Trophoblast cell (in vitro differentiated cells and primary cell): ENCODE measurements around the gene COPS2.
A peak's percentile ranks its signal among the peaks of the same experiment; 100 is the strongest.

ENCODE experiments used
- DNase-seq, 2 donors: peaks; one replicate each; pipeline ENCODE4 v3.0.0-alpha.2; 2016
- H2AFZ ChIP-seq: 2 replicates; pipeline ENCODE4 v1.6.1; 2013; ENCODE audit warnings: low read length, moderate library complexity, mild to moderate bottlenecking; ENCODE audit not compliant: insufficient read depth, poor library complexity
- H2AK5ac ChIP-seq: 2 replicates; pipeline ENCODE4 v1.6.1; 2013; ENCODE audit warnings: mild to moderate bottlenecking, low read length
- H2BK120ac ChIP-seq: 2 replicates; pipeline ENCODE4 v1.6.1; 2013; ENCODE audit warnings: low read length, mild to moderate bottlenecking, moderate library complexity; ENCODE audit not compliant: insufficient read depth, poor library complexity
- H2BK12ac ChIP-seq: 2 replicates; pipeline ENCODE4 v1.6.1; 2013; ENCODE audit warnings: mild to moderate bottlenecking, low read length, moderate library complexity
- H2BK5ac ChIP-seq: 2 replicates; pipeline ENCODE4 v1.6.1; 2013; ENCODE audit warnings: low read length, low read depth, moderate library complexity, mild to moderate bottlenecking; ENCODE audit not compliant: poor library complexity
- H3K14ac ChIP-seq: 2 replicates; pipeline ENCODE4 v1.6.1; 2013; ENCODE audit warnings: mild to moderate bottlenecking, low read length
- H3K18ac ChIP-seq: 2 replicates; pipeline ENCODE4 v1.6.1; 2013; ENCODE audit warnings: mild to moderate bottlenecking, low read length
- H3K23ac ChIP-seq: 2 replicates; pipeline ENCODE4 v1.6.1; 2013; ENCODE audit warnings: low read length
- H3K27ac ChIP-seq: 2 replicates; pipeline ENCODE4 v1.5.1; 2013; ENCODE audit warnings: low read depth, mild to moderate bottlenecking, inconsistent platforms, low read length, moderate library complexity
- H3K27me3 ChIP-seq: 2 replicates; pipeline ENCODE4 v1.6.1; 2013; ENCODE audit warnings: inconsistent platforms, mild to moderate bottlenecking, low read length, moderate library complexity; ENCODE audit not compliant: insufficient read depth
- H3K36me3 ChIP-seq, 2 experiments: 1 replicate in 1 of 2; 2 replicates in 1 of 2; pipeline ENCODE4 v1.6.1; 2013; ENCODE audit warnings: low read length in 2 of 2, mild to moderate bottlenecking in 2 of 2, moderate library complexity in 1 of 2; ENCODE audit not compliant: insufficient read depth in 2 of 2, control insufficient read depth in 1 of 2
- H3K4ac ChIP-seq: 2 replicates; pipeline ENCODE4 v1.6.1; 2013; ENCODE audit warnings: low read depth, mild to moderate bottlenecking, low read length, moderate library complexity
- H3K4me1 ChIP-seq, 2 experiments: 1 replicate in 1 of 2; 2 replicates in 1 of 2; pipeline ENCODE4 v1.6.1; 2013; ENCODE audit warnings: low read length in 2 of 2, mild to moderate bottlenecking in 2 of 2, moderate library complexity in 1 of 2; ENCODE audit not compliant: insufficient read depth in 2 of 2, control insufficient read depth in 1 of 2
- H3K4me2 ChIP-seq: 2 replicates; pipeline ENCODE4 v1.6.1; 2013; ENCODE audit warnings: inconsistent platforms, mild to moderate bottlenecking, low read length, moderate library complexity
- H3K4me3 ChIP-seq: 2 replicates; pipeline ENCODE4 v1.5.1; 2013; ENCODE audit warnings: mild to moderate bottlenecking, low read depth, low read length, inconsistent platforms
- H3K79me1 ChIP-seq: one replicate; pipeline ENCODE4 v1.6.1; 2013; ENCODE audit warnings: low read length
- H3K79me2 ChIP-seq: 2 replicates; pipeline ENCODE4 v1.6.1; 2013; ENCODE audit warnings: low read length, mild to moderate bottlenecking; ENCODE audit not compliant: control insufficient read depth, insufficient read depth, poor library complexity
- H3K9ac ChIP-seq: 2 replicates; pipeline ENCODE4 v1.6.1; 2013; ENCODE audit warnings: mild to moderate bottlenecking, low read length
- H3K9me3 ChIP-seq: 2 replicates; pipeline ENCODE4 v1.6.1; 2013; ENCODE audit warnings: low read depth, mild to moderate bottlenecking, control low read depth, inconsistent platforms, low read length; ENCODE audit not compliant: insufficient read depth
- H4K12ac ChIP-seq: 2 replicates; pipeline ENCODE4 v1.6.1; 2013; ENCODE audit warnings: low read depth, mild to moderate bottlenecking, low read length, moderate library complexity
- H4K8ac ChIP-seq: 2 replicates; pipeline ENCODE4 v1.6.1; 2013; ENCODE audit warnings: low read depth, mild to moderate bottlenecking, low read length, moderate library complexity
- H4K91ac ChIP-seq: one replicate; pipeline ENCODE4 v1.6.1; 2013; ENCODE audit warnings: low read depth, mild to moderate bottlenecking, low read length, moderate library complexity
- WGBS: extraction: QIAGEN DNeasy Blood & Tissue Kit; methylation state at CpG from one replicate; pipeline ENCODE4 v1.1.7; 2013; ENCODE audit warnings: missing lambda C conversion rate; ENCODE audit not compliant: insufficient read length, insufficient coverage; ENCODE audit errors: extremely low coverage; 5-methylcytosine and 5-hydroxymethylcytosine counted together

The COPS2 gene

GRCh38 chr15:49094923-49095322 is 60.5 kb downstream of the COPS2 start:
- Histone ChIP-seq H2BK5ac (no peak overlapping the region), H3K4me1 (peaks cover 0 to 3% of the 10 kb centered on the region in 2 experiments), H2AK5ac (no peak overlapping the region), H3K79me1 (no peaks in the 10 kb centered on the region), H2AFZ (no peak overlapping the region), H3K18ac (no peak overlapping the region), H3K79me2 (no peaks in the 10 kb centered on the region), H3K27ac (no peak overlapping the region), H2BK120ac (no peak overlapping the region), H3K36me3 (no peaks in the 10 kb centered on the region), H4K91ac (no peak overlapping the region), H3K4me2 (no peak overlapping the region), H3K23ac (no peak overlapping the region), H4K8ac (no peak overlapping the region), H3K14ac (no peak overlapping the region), H3K4ac (no peak overlapping the region), H3K9ac (no peak overlapping the region), H2BK12ac (no peak overlapping the region), H3K27me3 (no peaks in the 10 kb centered on the region), H3K4me3 (no peak overlapping the region), H3K9me3 (no peaks in the 10 kb centered on the region), H4K12ac (no peak overlapping the region)
- no peak for DNase-seq
- no CpG with 5 or more reads among the region's 1 CpG for WGBS

GRCh38 chr15:49093252-49094105 is 61.9 kb downstream of the COPS2 start:
- no peak overlapping the region for H3K4me3 ChIP-seq
- no peak overlapping the region for H2AK5ac ChIP-seq
- H3K4me2 ChIP-seq, result no peak overlapping the region
- H2BK120ac ChIP-seq, result no peak overlapping the region
- peaks cover 0 to 3% of the 10 kb centered on the region in 2 experiments for H3K4me1 ChIP-seq
- WGBS, result no CpG with 5 or more reads among the region's 4 CpGs
- H3K18ac ChIP-seq, result no peak overlapping the region
- no peaks in the 10 kb centered on the region for H3K36me3 ChIP-seq
- H3K23ac ChIP-seq, result no peak overlapping the region
- H4K91ac ChIP-seq, result no peak overlapping the region
- no peaks in the 10 kb centered on the region for H3K79me1 ChIP-seq
- H3K9me3 ChIP-seq, result no peaks in the 10 kb centered on the region
- H4K12ac ChIP-seq, result no peak overlapping the region
- no peak overlapping the region for H4K8ac ChIP-seq
- DNase-seq, result peak in 1 of 2 donors; percentile 60
- H3K9ac ChIP-seq, result no peak overlapping the region
- no peak overlapping the region for H3K14ac ChIP-seq
- no peaks in the 10 kb centered on the region for H3K27me3 ChIP-seq
- no peaks in the 10 kb centered on the region for H3K79me2 ChIP-seq
- H2BK5ac ChIP-seq, result no peak overlapping the region
- H3K27ac ChIP-seq, result no peak overlapping the region
- H2BK12ac ChIP-seq, result no peak overlapping the region
- H3K4ac ChIP-seq, result no peak overlapping the region
- no peak overlapping the region for H2AFZ ChIP-seq

- no peak overlapping the region for H2AK5ac ChIP-seq
- no peak overlapping the region for H2BK12ac ChIP-seq
Observed at GRCh38 chr15:49088996-49089395, 66.4 kb downstream of the COPS2 start.

GRCh38 chr15:49085696-49086459 is 69.5 kb downstream of the COPS2 start:
- Histone ChIP-seq H2AK5ac (no peak overlapping the region), H4K91ac (no peak overlapping the region), H3K79me1 (no peaks in the 10 kb centered on the region), H3K36me3 (no peaks in the 10 kb centered on the region), H3K4me3 (no peak overlapping the region), H2BK120ac (no peak overlapping the region), H3K9ac (no peak overlapping the region), H3K9me3 (no peaks in the 10 kb centered on the region), H3K27me3 (no peaks in the 10 kb centered on the region), H3K4me2 (no peak overlapping the region), H3K79me2 (no peaks in the 10 kb centered on the region), H3K18ac (no peak overlapping the region), H3K27ac (no peak overlapping the region), H2BK12ac (no peak overlapping the region), H2BK5ac (no peak overlapping the region), H4K12ac (no peak overlapping the region), H3K4me1 (peaks cover 2 to 5% of the 10 kb centered on the region in 2 experiments), H2AFZ (no peak overlapping the region), H3K4ac (no peak overlapping the region), H4K8ac (no peak overlapping the region), H3K23ac (no peak overlapping the region), H3K14ac (no peak overlapping the region)
- 100% methylated on average over 2 of the region's 5 CpGs for WGBS
- DNase-seq, result peak in 1 of 2 donors; percentile 86

More at GRCh38 chr15:49088996-49089395, 66.4 kb downstream of the COPS2 start:
- no peak overlapping the region for H3K9ac ChIP-seq
- no peaks in the 10 kb centered on the region for H3K79me1 ChIP-seq
- H3K4me1 ChIP-seq, result no peaks in the 10 kb centered on the region
- no peaks in the 10 kb centered on the region for H3K36me3 ChIP-seq
- no peak overlapping the region for H2AFZ ChIP-seq
- H3K4ac ChIP-seq, result no peak overlapping the region
- H4K91ac ChIP-seq, result no peak overlapping the region
- no peak overlapping the region for H3K14ac ChIP-seq
- H3K4me2 ChIP-seq, result no peak overlapping the region
- H3K23ac ChIP-seq, result no peak overlapping the region
- no peak overlapping the region for H3K4me3 ChIP-seq
- H4K12ac ChIP-seq, result no peak overlapping the region
- no peak overlapping the region for H2BK120ac ChIP-seq
- H3K79me2 ChIP-seq, result no peaks in the 10 kb centered on the region
- H3K18ac ChIP-seq, result no peak overlapping the region
- no peak for DNase-seq
- no peak overlapping the region for H4K8ac ChIP-seq
- H2BK5ac ChIP-seq, result no peak overlapping the region
- H3K9me3 ChIP-seq, result no peaks in the 10 kb centered on the region
- no peaks in the 10 kb centered on the region for H3K27me3 ChIP-seq
- no CpG with 5 or more reads among the region's 4 CpGs for whole genome bisulfite sequencing
- H3K27ac ChIP-seq, result no peak overlapping the region
